Adipocyte (in vitro differentiated cells): ENCODE data around the gene GAGE10.
"Not testable (repeated sequence)": the region's sequence is repeated elsewhere in the genome, so short reads cannot be mapped to it uniquely, and the experiment has no call there.

Experiments
- DNase-seq: peaks from one replicate; pipeline ENCODE4 v3.0.0-alpha.2; 2015; ENCODE audit warnings: low read depth
- H3K27me3 ChIP-seq: replicated peaks from 2 replicates; pipeline ENCODE4 v1.7.0; 2013; ENCODE audit warnings: mild to moderate bottlenecking, low read length, moderate library complexity; ENCODE audit not compliant: control insufficient read depth, insufficient read depth
- H3K36me3 ChIP-seq: 2 replicates; pipeline ENCODE4 v1.7.0; 2013; ENCODE audit warnings: low read length, mild to moderate bottlenecking, moderate library complexity; ENCODE audit not compliant: control insufficient read depth, insufficient read depth, severe bottlenecking
- H3K4me1 ChIP-seq: 2 replicates; pipeline ENCODE4 v1.7.0; 2013; ENCODE audit warnings: mild to moderate bottlenecking, low read length, moderate library complexity; ENCODE audit not compliant: control insufficient read depth, insufficient read depth
- H3K4me3 ChIP-seq: 2 replicates; pipeline ENCODE4 v1.7.0; 2013; ENCODE audit warnings: mild to moderate bottlenecking, low read length, moderate library complexity
- H3K9ac ChIP-seq: 2 replicates; pipeline ENCODE4 v1.7.0; 2013; ENCODE audit warnings: mild to moderate bottlenecking, low read length, moderate library complexity
- H3K9me3 ChIP-seq: 2 replicates; pipeline ENCODE4 v1.7.0; 2013; ENCODE audit warnings: mild to moderate bottlenecking, low read length, moderate library complexity; ENCODE audit not compliant: control insufficient read depth

The GAGE10 gene

GRCh38 chrX:49277535-49277830 lies 26.0 kb upstream of the GAGE10 start:
- Histone ChIP-seq H3K9me3 (no peaks in the 10 kb centered on the region), H3K27me3 (peaks cover 13% of the 10 kb centered on the region), H3K4me1 (peaks cover 2% of the 10 kb centered on the region), H3K4me3 (no peak overlapping the region), H3K36me3 (no peaks in the 10 kb centered on the region), H3K9ac (no peak overlapping the region)
- DNase-seq: no peak

- Histone ChIP-seq H3K9me3 (no peaks in the 10 kb centered on the region), H3K36me3 (no peaks in the 10 kb centered on the region), H3K27me3 (peaks cover 13% of the 10 kb centered on the region), H3K4me1 (no peaks in the 10 kb centered on the region), H3K4me3 (no peak overlapping the region), H3K9ac (no peak overlapping the region)
- DNase-seq: no peak
These were observed 25.4 kb upstream of the GAGE10 start for GRCh38 chrX:49278081-49278480.

- Histone ChIP-seq H3K27me3 (peaks cover 10% of the 10 kb centered on the region), H3K36me3 (no peaks in the 10 kb centered on the region)
- DNase-seq: peak; percentile 8
These were observed 20.8 kb upstream of the GAGE10 start for GRCh38 chrX:49282647-49283011.

GRCh38 chrX:49284212-49284611 lies 19.2 kb upstream of the GAGE10 start:
- no peak overlapping the region for H3K9ac ChIP-seq
- no peaks in the 10 kb centered on the region for H3K4me1 ChIP-seq
- peaks cover 7% of the 10 kb centered on the region for H3K27me3 ChIP-seq
- DNase-seq: no peak
- no peaks in the 10 kb centered on the region for H3K36me3 ChIP-seq
- no peak overlapping the region for H3K4me3 ChIP-seq
- H3K9me3 ChIP-seq: no peaks in the 10 kb centered on the region

More at GRCh38 chrX:49282647-49283011, 20.8 kb upstream of the GAGE10 start:
- no peaks in the 10 kb centered on the region for H3K9me3 ChIP-seq
- H3K4me3 ChIP-seq: no peak overlapping the region
- H3K9ac ChIP-seq: no peak overlapping the region
- H3K4me1 ChIP-seq: no peaks in the 10 kb centered on the region

GRCh38 chrX:49286136-49286535 lies 17.3 kb upstream of the GAGE10 start:
- Histone ChIP-seq H3K27me3 (peaks cover 7% of the 10 kb centered on the region), H3K4me1 (no peaks in the 10 kb centered on the region), H3K36me3 (no peaks in the 10 kb centered on the region), H3K9ac (no peak overlapping the region), H3K4me3 (no peak overlapping the region), H3K9me3 (no peaks in the 10 kb centered on the region)
- no peak for DNase-seq

GRCh38 chrX:49286581-49286980 lies 16.9 kb upstream of the GAGE10 start:
- peaks cover 7% of the 10 kb centered on the region for H3K27me3 ChIP-seq
- DNase-seq: no peak

GRCh38 chrX:49287665-49288064 lies 15.8 kb upstream of the GAGE10 start:
- Histone ChIP-seq H3K9me3 (no peaks in the 10 kb centered on the region), H3K9ac (no peak overlapping the region), H3K4me1 (no peaks in the 10 kb centered on the region), H3K27me3 (peaks cover 9% of the 10 kb centered on the region), H3K36me3 (no peaks in the 10 kb centered on the region), H3K4me3 (no peak overlapping the region)
- DNase-seq: no peak

More at GRCh38 chrX:49286581-49286980, 16.9 kb upstream of the GAGE10 start:
- no peaks in the 10 kb centered on the region for H3K36me3 ChIP-seq
- no peak overlapping the region for H3K9ac ChIP-seq
- no peaks in the 10 kb centered on the region for H3K9me3 ChIP-seq
- no peaks in the 10 kb centered on the region for H3K4me1 ChIP-seq
- no peak overlapping the region for H3K4me3 ChIP-seq

GRCh38 chrX:49290215-49290614 lies 13.2 kb upstream of the GAGE10 start:
- no peak for DNase-seq
- Histone ChIP-seq H3K36me3 (no peaks in the 10 kb centered on the region), H3K27me3 (peaks cover 13% of the 10 kb centered on the region), H3K4me3 (no peak overlapping the region), H3K4me1 (no peaks in the 10 kb centered on the region), H3K9me3 (no peaks in the 10 kb centered on the region), H3K9ac (no peak overlapping the region)

- H3K36me3 ChIP-seq: no peaks in the 10 kb centered on the region
- H3K9ac ChIP-seq: no peak overlapping the region
- H3K4me1 ChIP-seq: no peaks in the 10 kb centered on the region
- peaks cover 13% of the 10 kb centered on the region for H3K27me3 ChIP-seq
- peak; percentile 58 for DNase-seq
- H3K9me3 ChIP-seq: no peaks in the 10 kb centered on the region
- H3K4me3 ChIP-seq: no peak overlapping the region
These were observed 11.7 kb upstream of the GAGE10 start for GRCh38 chrX:49291615-49292337.

GRCh38 chrX:49292400-49293362 lies 10.8 kb upstream of the GAGE10 start:
- no peak overlapping the region for H3K9ac ChIP-seq
- H3K4me3 ChIP-seq: no peak overlapping the region
- H3K36me3 ChIP-seq: no peaks in the 10 kb centered on the region
- no peak for DNase-seq
- H3K9me3 ChIP-seq: no peaks in the 10 kb centered on the region
- no peaks in the 10 kb centered on the region for H3K4me1 ChIP-seq
- H3K27me3 ChIP-seq: peaks cover 10% of the 10 kb centered on the region

- H3K27me3 ChIP-seq: peaks cover 23% of the 10 kb centered on the region
- not testable (repeated sequence) for H3K4me1 ChIP-seq, H3K9me3 ChIP-seq, DNase-seq, H3K36me3 ChIP-seq, H3K9ac ChIP-seq, H3K4me3 ChIP-seq
These were observed 4.2 kb upstream of the GAGE10 start for GRCh38 chrX:49299293-49299692.
